H1 (cell line): ENCODE results near the gene CDH12. TPM values are rescaled to one million over a fixed set of nuclear protein-coding genes. Genes with fewer than 3 reads are reported as not detected.

ENCODE experiments used
- CTCF ChIA-PET: fragments of 300-600 bp; sonication (Branson Sonifier 250); formaldehyde crosslinking; loops from one replicate; lab custom pipeline; 2021; ENCODE audit not compliant: partially characterized antibody; lab: Charles Lee
- POLR2A ChIA-PET: fragments of 300-600 bp; sonication (Branson Sonifier 250); formaldehyde crosslinking; loops from one replicate; lab custom pipeline; 2021; ENCODE audit warnings: inconsistent platforms; ENCODE audit not compliant: partially characterized antibody; lab: Charles Lee
- DNase-seq, 2 experiments: peaks; one replicate each; pipeline versions ENCODE4 v3.0.0 to v3.0.0-alpha.2; 2010 to 2022; ENCODE audit warnings: low spot score in 2 of 2, low read depth in 1 of 2, mixed read lengths in 1 of 2
- FAIRE-seq: peaks from 2 replicates; lab custom pipeline; 2011; peaks lifted over from hg19 to GRCh38; lab: Jason Lieb, UNC
- H2AFZ ChIP-seq: 2 replicates; pipeline ENCODE4 v1.8.1; 2012; ENCODE audit warnings: low read length, inconsistent platforms
- H2AK5ac ChIP-seq: 2 replicates; pipeline ENCODE4 v1.6.1; 2013; ENCODE audit warnings: low read depth, low read length
- H2BK120ac ChIP-seq: replicated peaks from 2 replicates; pipeline ENCODE3; 2013; ENCODE audit warnings: low read depth, low read length, inconsistent platforms
- H2BK12ac ChIP-seq: 2 replicates; pipeline ENCODE4 v1.6.1; 2013; ENCODE audit warnings: low read depth, low read length
- H2BK15ac ChIP-seq: 2 replicates; pipeline ENCODE4 v1.6.1; 2013; ENCODE audit warnings: low read length
- H2BK20ac ChIP-seq: 2 replicates; pipeline ENCODE4 v1.6.1; 2013; ENCODE audit warnings: low read length
- H2BK5ac ChIP-seq: 2 replicates; pipeline ENCODE4 v1.6.1; 2013; ENCODE audit warnings: low read depth, low read length
- H3K14ac ChIP-seq: 2 replicates; pipeline ENCODE4 v1.6.1; 2013; ENCODE audit warnings: inconsistent platforms; ENCODE audit not compliant: insufficient read length
- H3K18ac ChIP-seq: 2 replicates; pipeline ENCODE4 v1.6.1; 2013; ENCODE audit warnings: low read length; ENCODE audit errors: extremely low read depth
- H3K23ac ChIP-seq: 2 replicates; pipeline ENCODE4 v1.6.1; 2013; ENCODE audit warnings: inconsistent platforms; ENCODE audit not compliant: insufficient read length
- H3K23me2 ChIP-seq: 2 replicates; pipeline ENCODE4 v1.6.1; 2013; ENCODE audit warnings: low read depth, low read length
- H3K27ac ChIP-seq: 2 replicates; pipeline ENCODE4 v1.6.1; 2011; ENCODE audit warnings: low read depth, low read length, inconsistent platforms
- H3K27me3 ChIP-seq, 4 experiments: replicated peaks in 1 of 4; 1 replicate in 1 of 4; 2 replicates in 3 of 4; pipeline versions ENCODE4 v1.6.1 to v1.8.1; 2011 to 2013; ENCODE audit warnings: low read length in 3 of 4, mild to moderate bottlenecking in 3 of 4, inconsistent platforms in 2 of 4, mixed read lengths in 2 of 4, moderate library complexity in 1 of 4; ENCODE audit not compliant: control insufficient read depth in 3 of 4, insufficient read depth in 3 of 4; ENCODE audit errors: extremely low read depth in 1 of 4
- H3K36me3 ChIP-seq, 4 experiments: 2 replicates each; pipeline versions ENCODE4 v1.6.1 to v1.8.1; 2011 to 2013; ENCODE audit warnings: mild to moderate bottlenecking in 4 of 4, low read length in 3 of 4, moderate library complexity in 2 of 4, control low read depth in 1 of 4, inconsistent platforms in 1 of 4; ENCODE audit not compliant: insufficient read depth in 4 of 4, control insufficient read depth in 2 of 4
- H3K4ac ChIP-seq: replicated peaks from 2 replicates; pipeline ENCODE3; 2013; ENCODE audit warnings: low read length, low read depth, mixed read lengths, inconsistent platforms; ENCODE audit not compliant: insufficient read length
- H3K4me1 ChIP-seq, 4 experiments: replicated peaks in 1 of 4; 1 replicate in 1 of 4; 2 replicates in 3 of 4; pipeline versions ENCODE4 v1.6.1 to v1.8.1; 2011 to 2013; ENCODE audit warnings: low read length in 3 of 4, inconsistent platforms in 2 of 4, mixed read lengths in 1 of 4; ENCODE audit not compliant: insufficient read depth in 4 of 4, control insufficient read depth in 3 of 4
- H3K4me2 ChIP-seq, 2 experiments: 2 replicates each; pipeline versions ENCODE4 v1.6.1 to v1.8.1; 2011 to 2013; ENCODE audit warnings: low read depth in 2 of 2, low read length in 2 of 2, control low read depth in 1 of 2, inconsistent platforms in 1 of 2, mild to moderate bottlenecking in 1 of 2; ENCODE audit not compliant: insufficient read depth in 1 of 2
- H3K4me3 ChIP-seq, 4 experiments: fragments of 200-600, 300-600 bp in 1 of 4; sonication (generic), shearing (Covaris generic), sonication (Bioruptor Twin) in 1 of 4; 2 replicates each; pipeline versions ENCODE4 v1.5.1 to v1.8.1; 2011 to 2016; ENCODE audit warnings: low read length in 4 of 4, low read depth in 3 of 4, control low read depth in 2 of 4, inconsistent platforms in 2 of 4, mild to moderate bottlenecking in 2 of 4, mixed read lengths in 1 of 4, moderate library complexity in 1 of 4; ENCODE audit not compliant: insufficient read depth in 2 of 4; ENCODE audit errors: extremely low read depth in 1 of 4
- H3K56ac ChIP-seq: replicated peaks from 2 replicates; pipeline ENCODE3; 2013; ENCODE audit warnings: low read depth, mild to moderate bottlenecking, mixed read lengths, low read length, inconsistent platforms; ENCODE audit not compliant: insufficient read length
- H3K79me1 ChIP-seq: 2 replicates; pipeline ENCODE4 v1.6.1; 2013; ENCODE audit warnings: low read depth, low read length, control low read depth
- H3K79me2 ChIP-seq, 2 experiments: 2 replicates each; pipeline versions ENCODE4 v1.6.1 to v1.8.1; 2012 to 2013; ENCODE audit warnings: low read length in 2 of 2, mild to moderate bottlenecking in 2 of 2, inconsistent platforms in 1 of 2; ENCODE audit not compliant: insufficient read depth in 2 of 2, control insufficient read depth in 1 of 2
- H3K9ac ChIP-seq, 4 experiments: replicated peaks in 1 of 4; 1 replicate in 1 of 4; 2 replicates in 3 of 4; pipeline versions ENCODE4 v1.6.1 to v1.8.1; 2011 to 2013; ENCODE audit warnings: low read depth in 3 of 4, low read length in 3 of 4, control low read depth in 2 of 4, mild to moderate bottlenecking in 2 of 4, moderate library complexity in 2 of 4, inconsistent platforms in 1 of 4; ENCODE audit errors: extremely low read depth in 1 of 4
- H3K9me3 ChIP-seq, 2 experiments: 2 replicates each; pipeline versions ENCODE4 v1.6.1 to v1.8.1; 2012 to 2013; ENCODE audit warnings: mild to moderate bottlenecking in 2 of 2, moderate library complexity in 2 of 2, control low read depth in 1 of 2, inconsistent platforms in 1 of 2, low read depth in 1 of 2, low read length in 1 of 2, mixed read lengths in 1 of 2; ENCODE audit not compliant: insufficient read depth in 2 of 2
- H4K20me1 ChIP-seq, 2 experiments: replicated peaks in 1 of 2; 2 replicates each; pipeline versions ENCODE3 to v1.8.1; 2011 to 2013; ENCODE audit warnings: inconsistent platforms in 2 of 2, low read length in 2 of 2, mild to moderate bottlenecking in 1 of 2; ENCODE audit not compliant: insufficient read depth in 2 of 2, control insufficient read depth in 1 of 2
- H4K5ac ChIP-seq: 2 replicates; pipeline ENCODE4 v1.6.1; 2013; ENCODE audit warnings: low read length, low read depth, mixed read lengths, inconsistent platforms; ENCODE audit not compliant: insufficient read length
- H4K8ac ChIP-seq: 2 replicates; pipeline ENCODE4 v1.8.0; 2013; ENCODE audit warnings: mild to moderate bottlenecking, moderate library complexity, low read length, inconsistent platforms; ENCODE audit not compliant: insufficient read depth; ENCODE audit errors: extremely low read depth
- H4K91ac ChIP-seq: replicated peaks from 2 replicates; pipeline ENCODE3; 2013; ENCODE audit warnings: low read length, mixed read lengths, inconsistent platforms; ENCODE audit not compliant: insufficient read length
- TCF12 ChIP-seq: IDR thresholded peaks from 2 replicates; pipeline ENCODE4 v1.6.1; 2011; ENCODE audit warnings: low read depth, mild to moderate bottlenecking, low read length
- WGBS, 2 experiments: shearing (Covaris generic) in 1 of 2; methylation state at CpG; one replicate each; pipeline versions ENCODE4 v1.1.6 to v1.1.7; 2013 to 2015; ENCODE audit warnings: low lambda C conversion rate in 2 of 2, mixed read lengths in 2 of 2, inconsistent platforms in 1 of 2, low coverage in 1 of 2, missing lambda C conversion rate in 1 of 2; ENCODE audit not compliant: insufficient replicate concordance in 2 of 2, insufficient coverage in 1 of 2, insufficient read length in 1 of 2; ENCODE audit errors: extremely low coverage in 1 of 2, missing lambda C conversion rate in 1 of 2; 5-methylcytosine and 5-hydroxymethylcytosine counted together
- polyA plus RNA-seq, 7 experiments: library from polyadenylated mRNA; depleted of rRNA in 3 of 7; stranded (reverse) in 5 of 7; unstranded in 2 of 7; fragments of >200 nt in 5 of 7; fragments of 200-250 nt in 2 of 7; gene quantifications; 1 replicate in 5 of 7; 2 replicates in 1 of 7; 4 replicates in 1 of 7; pipeline versions ENCODE4 v1.2.1 to v1.2.3, GENCODE V29; 2011 to 2013; ENCODE audit warnings: missing spikeins in 2 of 7, mixed read lengths in 2 of 7
- total RNA-seq: library from RNA; stranded (reverse); fragmentation: NEBNext Ultra II Directional; extraction: Animal tissue kit (Norgen Biotek cat#: 25700); gene quantifications from 2 replicates; pipeline ENCODE4 v1.2.1, GENCODE V29; 2021

The CDH12 gene
- total and polyA plus RNA-seq, 2 of the 8 experiments (the other 6 are each of a cell fraction or from before 2014, with no cell fraction given): 0.03 TPM; not detected in 1

DNA sequence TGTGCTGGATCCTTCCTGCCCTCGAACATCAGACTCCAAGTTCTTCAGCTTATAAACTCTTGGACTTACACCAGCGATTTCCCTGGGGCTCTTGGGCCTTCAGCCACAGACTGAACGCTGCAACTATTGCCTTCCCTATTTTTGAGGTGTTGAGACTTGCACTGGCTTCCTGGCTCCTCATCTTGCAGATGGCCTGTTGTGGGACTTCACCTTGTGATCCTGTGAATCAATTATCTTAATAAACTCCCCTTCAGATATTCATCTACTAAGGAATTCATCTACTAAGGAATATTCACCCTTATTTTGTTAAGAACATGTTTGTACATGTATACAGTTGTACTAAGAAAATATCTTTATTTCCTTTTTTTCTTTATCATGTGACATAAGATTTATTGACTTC lies 1079.7 kb downstream of the CDH12 start:
- no peak overlapping the region for H2BK12ac ChIP-seq
- H3K18ac ChIP-seq: no peak overlapping the region
- H3K4me2 ChIP-seq: no peak overlapping the region
- no peak overlapping the region for H2BK20ac ChIP-seq
- no peaks in the 10 kb centered on the region for H3K79me1 ChIP-seq
- no peak overlapping the region for H2BK120ac ChIP-seq
- DNase-seq (no peak), FAIRE-seq (no peak)
- no peak overlapping the region for H3K14ac ChIP-seq
- no peak overlapping the region for H2BK5ac ChIP-seq
- no peak overlapping the region for H2BK15ac ChIP-seq
- H3K9ac ChIP-seq: no peak overlapping the region
- H3K9me3 ChIP-seq: no peaks in the 10 kb centered on the region
- H2AK5ac ChIP-seq: no peak overlapping the region
- no peak overlapping the region for H2AFZ ChIP-seq
- no peak overlapping the region for H4K5ac ChIP-seq
- H3K4me3 ChIP-seq: no peak overlapping the region
- ChIA-PET CTCF (no interaction called here), POLR2A (no interaction called here)
- no peaks in the 10 kb centered on the region for H3K27me3 ChIP-seq
- H3K36me3 ChIP-seq: no peaks in the 10 kb centered on the region
- no peaks in the 10 kb centered on the region for H3K4me1 ChIP-seq
- 94% methylated on average over 3 of the region's 3 CpGs; no CpG with 5 or more reads in 1 of the 2 experiments for WGBS, 2 experiments
- no peak overlapping the region for H3K27ac ChIP-seq
- H3K56ac ChIP-seq: no peak overlapping the region
- no peaks in the 10 kb centered on the region for H3K23me2 ChIP-seq
- H4K8ac ChIP-seq: no peak overlapping the region
- no peak overlapping the region for H3K23ac ChIP-seq
- H4K91ac ChIP-seq: no peak overlapping the region
- no peaks in the 10 kb centered on the region for H3K79me2 ChIP-seq
- no peaks in the 10 kb centered on the region for H4K20me1 ChIP-seq
- no peak overlapping the region for H3K4ac ChIP-seq
- no peak for TF ChIP-seq TCF12
